PC-9 (cell line): ENCODE results near the gene PTPN11.

Experiments used
- EZH2 ChIP-seq: fragments of 200-600 bp; sonication (generic); IDR thresholded peaks from 2 replicates; pipeline ENCODE4 v1.8.0; 2017; ENCODE audit warnings: antibody characterized with exemption, low read depth
- TF ChIP-seq, protein P1 (sequence below): fragments of 200-600 bp; sonication (generic); conservative IDR thresholded peaks from 2 replicates; pipeline ENCODE4 v1.6.1; 2017; ENCODE audit warnings: mixed run types, antibody characterized with exemption, mild to moderate bottlenecking, moderate library complexity

DNA sequence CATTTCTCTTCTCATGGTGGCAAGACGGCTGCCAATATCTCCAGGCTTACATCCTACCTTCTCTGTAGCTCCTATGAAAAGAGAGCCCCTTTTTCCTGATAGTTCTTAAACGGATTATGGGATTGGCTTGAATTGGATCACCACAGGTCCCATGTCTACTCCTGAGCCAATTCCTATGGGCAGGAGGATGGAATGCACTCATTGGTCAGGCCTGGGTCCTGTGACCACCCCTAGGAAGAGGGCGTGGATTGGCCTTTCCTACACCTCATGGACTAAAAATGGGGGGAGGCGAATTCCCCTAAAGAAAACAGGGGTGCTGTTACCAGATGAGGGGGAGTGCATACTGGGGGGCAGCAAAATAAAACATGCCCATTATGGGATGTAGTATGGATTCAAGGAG lies 108.8 kb downstream of the PTPN11 start:
- no peak for TF ChIP-seq EZH2
- TF ChIP-seq, protein P1, sequence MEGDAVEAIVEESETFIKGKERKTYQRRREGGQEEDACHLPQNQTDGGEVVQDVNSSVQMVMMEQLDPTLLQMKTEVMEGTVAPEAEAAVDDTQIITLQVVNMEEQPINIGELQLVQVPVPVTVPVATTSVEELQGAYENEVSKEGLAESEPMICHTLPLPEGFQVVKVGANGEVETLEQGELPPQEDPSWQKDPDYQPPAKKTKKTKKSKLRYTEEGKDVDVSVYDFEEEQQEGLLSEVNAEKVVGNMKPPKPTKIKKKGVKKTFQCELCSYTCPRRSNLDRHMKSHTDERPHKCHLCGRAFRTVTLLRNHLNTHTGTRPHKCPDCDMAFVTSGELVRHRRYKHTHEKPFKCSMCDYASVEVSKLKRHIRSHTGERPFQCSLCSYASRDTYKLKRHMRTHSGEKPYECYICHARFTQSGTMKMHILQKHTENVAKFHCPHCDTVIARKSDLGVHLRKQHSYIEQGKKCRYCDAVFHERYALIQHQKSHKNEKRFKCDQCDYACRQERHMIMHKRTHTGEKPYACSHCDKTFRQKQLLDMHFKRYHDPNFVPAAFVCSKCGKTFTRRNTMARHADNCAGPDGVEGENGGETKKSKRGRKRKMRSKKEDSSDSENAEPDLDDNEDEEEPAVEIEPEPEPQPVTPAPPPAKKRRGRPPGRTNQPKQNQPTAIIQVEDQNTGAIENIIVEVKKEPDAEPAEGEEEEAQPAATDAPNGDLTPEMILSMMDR, result no peak
